H1 (cell line): ENCODE results near the gene ANXA9. TPM values are rescaled to one million over a fixed set of nuclear protein-coding genes. Genes with fewer than 3 reads are reported as not detected.

Source experiments
- CTCF ChIA-PET: fragments of 300-600 bp; sonication (Branson Sonifier 250); formaldehyde crosslinking; loops from one replicate; lab custom pipeline; 2021; ENCODE audit not compliant: partially characterized antibody; lab: Charles Lee
- POLR2A ChIA-PET: fragments of 300-600 bp; sonication (Branson Sonifier 250); formaldehyde crosslinking; loops from one replicate; lab custom pipeline; 2021; ENCODE audit warnings: inconsistent platforms; ENCODE audit not compliant: partially characterized antibody; lab: Charles Lee
- DNase-seq, 2 experiments: peaks; one replicate each; pipeline versions ENCODE4 v3.0.0 to v3.0.0-alpha.2; 2010 to 2022; ENCODE audit warnings: low spot score in 2 of 2, low read depth in 1 of 2, mixed read lengths in 1 of 2
- FAIRE-seq: peaks from 2 replicates; lab custom pipeline; 2011; peaks lifted over from hg19 to GRCh38; lab: Jason Lieb, UNC
- H2AFZ ChIP-seq: 2 replicates; pipeline ENCODE4 v1.8.1; 2012; ENCODE audit warnings: low read length, inconsistent platforms
- H2AK5ac ChIP-seq: 2 replicates; pipeline ENCODE4 v1.6.1; 2013; ENCODE audit warnings: low read depth, low read length
- H2BK120ac ChIP-seq: replicated peaks from 2 replicates; pipeline ENCODE3; 2013; ENCODE audit warnings: low read depth, low read length, inconsistent platforms
- H2BK12ac ChIP-seq: 2 replicates; pipeline ENCODE4 v1.6.1; 2013; ENCODE audit warnings: low read depth, low read length
- H2BK15ac ChIP-seq: 2 replicates; pipeline ENCODE4 v1.6.1; 2013; ENCODE audit warnings: low read length
- H2BK20ac ChIP-seq: 2 replicates; pipeline ENCODE4 v1.6.1; 2013; ENCODE audit warnings: low read length
- H2BK5ac ChIP-seq: 2 replicates; pipeline ENCODE4 v1.6.1; 2013; ENCODE audit warnings: low read depth, low read length
- H3K14ac ChIP-seq: 2 replicates; pipeline ENCODE4 v1.6.1; 2013; ENCODE audit warnings: inconsistent platforms; ENCODE audit not compliant: insufficient read length
- H3K18ac ChIP-seq: 2 replicates; pipeline ENCODE4 v1.6.1; 2013; ENCODE audit warnings: low read length; ENCODE audit errors: extremely low read depth
- H3K23ac ChIP-seq: 2 replicates; pipeline ENCODE4 v1.6.1; 2013; ENCODE audit warnings: inconsistent platforms; ENCODE audit not compliant: insufficient read length
- H3K23me2 ChIP-seq: 2 replicates; pipeline ENCODE4 v1.6.1; 2013; ENCODE audit warnings: low read depth, low read length
- H3K27ac ChIP-seq: 2 replicates; pipeline ENCODE4 v1.6.1; 2011; ENCODE audit warnings: low read depth, low read length, inconsistent platforms
- H3K27me3 ChIP-seq, 4 experiments: replicated peaks in 1 of 4; 1 replicate in 1 of 4; 2 replicates in 3 of 4; pipeline versions ENCODE4 v1.6.1 to v1.8.1; 2011 to 2013; ENCODE audit warnings: low read length in 3 of 4, mild to moderate bottlenecking in 3 of 4, inconsistent platforms in 2 of 4, mixed read lengths in 2 of 4, moderate library complexity in 1 of 4; ENCODE audit not compliant: control insufficient read depth in 3 of 4, insufficient read depth in 3 of 4; ENCODE audit errors: extremely low read depth in 1 of 4
- H3K36me3 ChIP-seq, 4 experiments: 2 replicates each; pipeline versions ENCODE4 v1.6.1 to v1.8.1; 2011 to 2013; ENCODE audit warnings: mild to moderate bottlenecking in 4 of 4, low read length in 3 of 4, moderate library complexity in 2 of 4, control low read depth in 1 of 4, inconsistent platforms in 1 of 4; ENCODE audit not compliant: insufficient read depth in 4 of 4, control insufficient read depth in 2 of 4
- H3K4ac ChIP-seq: replicated peaks from 2 replicates; pipeline ENCODE3; 2013; ENCODE audit warnings: low read length, low read depth, mixed read lengths, inconsistent platforms; ENCODE audit not compliant: insufficient read length
- H3K4me1 ChIP-seq, 4 experiments: replicated peaks in 1 of 4; 1 replicate in 1 of 4; 2 replicates in 3 of 4; pipeline versions ENCODE4 v1.6.1 to v1.8.1; 2011 to 2013; ENCODE audit warnings: low read length in 3 of 4, inconsistent platforms in 2 of 4, mixed read lengths in 1 of 4; ENCODE audit not compliant: insufficient read depth in 4 of 4, control insufficient read depth in 3 of 4
- H3K4me2 ChIP-seq, 2 experiments: 2 replicates each; pipeline versions ENCODE4 v1.6.1 to v1.8.1; 2011 to 2013; ENCODE audit warnings: low read depth in 2 of 2, low read length in 2 of 2, control low read depth in 1 of 2, inconsistent platforms in 1 of 2, mild to moderate bottlenecking in 1 of 2; ENCODE audit not compliant: insufficient read depth in 1 of 2
- H3K4me3 ChIP-seq, 4 experiments: fragments of 200-600, 300-600 bp in 1 of 4; sonication (generic), shearing (Covaris generic), sonication (Bioruptor Twin) in 1 of 4; 2 replicates each; pipeline versions ENCODE4 v1.5.1 to v1.8.1; 2011 to 2016; ENCODE audit warnings: low read length in 4 of 4, low read depth in 3 of 4, control low read depth in 2 of 4, inconsistent platforms in 2 of 4, mild to moderate bottlenecking in 2 of 4, mixed read lengths in 1 of 4, moderate library complexity in 1 of 4; ENCODE audit not compliant: insufficient read depth in 2 of 4; ENCODE audit errors: extremely low read depth in 1 of 4
- H3K56ac ChIP-seq: replicated peaks from 2 replicates; pipeline ENCODE3; 2013; ENCODE audit warnings: low read depth, mild to moderate bottlenecking, mixed read lengths, low read length, inconsistent platforms; ENCODE audit not compliant: insufficient read length
- H3K79me1 ChIP-seq: 2 replicates; pipeline ENCODE4 v1.6.1; 2013; ENCODE audit warnings: low read depth, low read length, control low read depth
- H3K79me2 ChIP-seq, 2 experiments: 2 replicates each; pipeline versions ENCODE4 v1.6.1 to v1.8.1; 2012 to 2013; ENCODE audit warnings: low read length in 2 of 2, mild to moderate bottlenecking in 2 of 2, inconsistent platforms in 1 of 2; ENCODE audit not compliant: insufficient read depth in 2 of 2, control insufficient read depth in 1 of 2
- H3K9ac ChIP-seq, 4 experiments: replicated peaks in 1 of 4; 1 replicate in 1 of 4; 2 replicates in 3 of 4; pipeline versions ENCODE4 v1.6.1 to v1.8.1; 2011 to 2013; ENCODE audit warnings: low read depth in 3 of 4, low read length in 3 of 4, control low read depth in 2 of 4, mild to moderate bottlenecking in 2 of 4, moderate library complexity in 2 of 4, inconsistent platforms in 1 of 4; ENCODE audit errors: extremely low read depth in 1 of 4
- H3K9me3 ChIP-seq, 2 experiments: 2 replicates each; pipeline versions ENCODE4 v1.6.1 to v1.8.1; 2012 to 2013; ENCODE audit warnings: mild to moderate bottlenecking in 2 of 2, moderate library complexity in 2 of 2, control low read depth in 1 of 2, inconsistent platforms in 1 of 2, low read depth in 1 of 2, low read length in 1 of 2, mixed read lengths in 1 of 2; ENCODE audit not compliant: insufficient read depth in 2 of 2
- H4K20me1 ChIP-seq, 2 experiments: replicated peaks in 1 of 2; 2 replicates each; pipeline versions ENCODE3 to v1.8.1; 2011 to 2013; ENCODE audit warnings: inconsistent platforms in 2 of 2, low read length in 2 of 2, mild to moderate bottlenecking in 1 of 2; ENCODE audit not compliant: insufficient read depth in 2 of 2, control insufficient read depth in 1 of 2
- H4K5ac ChIP-seq: 2 replicates; pipeline ENCODE4 v1.6.1; 2013; ENCODE audit warnings: low read length, low read depth, mixed read lengths, inconsistent platforms; ENCODE audit not compliant: insufficient read length
- H4K8ac ChIP-seq: 2 replicates; pipeline ENCODE4 v1.8.0; 2013; ENCODE audit warnings: mild to moderate bottlenecking, moderate library complexity, low read length, inconsistent platforms; ENCODE audit not compliant: insufficient read depth; ENCODE audit errors: extremely low read depth
- H4K91ac ChIP-seq: replicated peaks from 2 replicates; pipeline ENCODE3; 2013; ENCODE audit warnings: low read length, mixed read lengths, inconsistent platforms; ENCODE audit not compliant: insufficient read length
- HDAC2 ChIP-seq, 2 experiments: fragments of 300-600 bp in 1 of 2; sonication (generic) in 1 of 2; IDR thresholded peaks; 2 replicates each; pipeline ENCODE4 v1.6.1; 2011 to 2012; ENCODE audit warnings: low read depth in 2 of 2, low read length in 2 of 2, mild to moderate bottlenecking in 2 of 2, moderate library complexity in 2 of 2, borderline replicate concordance in 1 of 2, inconsistent platforms in 1 of 2
- MAFK ChIP-seq: IDR thresholded peaks from 2 replicates; pipeline ENCODE4 v1.6.1; 2012; ENCODE audit warnings: low read depth, mild to moderate bottlenecking, improper control_type of control experiment, low read length
- RFX5 ChIP-seq: IDR thresholded peaks from 2 replicates; pipeline ENCODE4 v1.6.1; 2011; ENCODE audit warnings: low read depth, low read length, improper control_type of control experiment, borderline replicate concordance
- RXRA ChIP-seq: IDR thresholded peaks from 2 replicates; pipeline ENCODE4 v1.6.1; 2011; ENCODE audit warnings: low read depth, mild to moderate bottlenecking, low read length, moderate library complexity; ENCODE audit not compliant: insufficient read depth
- TEAD4 ChIP-seq: IDR thresholded peaks from 2 replicates; pipeline ENCODE4 v1.6.1; 2012; ENCODE audit warnings: low read depth, low read length, inconsistent platforms, mixed read lengths
- YY1 ChIP-seq: IDR thresholded peaks from 2 replicates; pipeline ENCODE4 v1.6.1; 2011; ENCODE audit warnings: low read depth, mild to moderate bottlenecking, low read length
- WGBS, 2 experiments: shearing (Covaris generic) in 1 of 2; methylation state at CpG; one replicate each; pipeline versions ENCODE4 v1.1.6 to v1.1.7; 2013 to 2015; ENCODE audit warnings: low lambda C conversion rate in 2 of 2, mixed read lengths in 2 of 2, inconsistent platforms in 1 of 2, low coverage in 1 of 2, missing lambda C conversion rate in 1 of 2; ENCODE audit not compliant: insufficient replicate concordance in 2 of 2, insufficient coverage in 1 of 2, insufficient read length in 1 of 2; ENCODE audit errors: extremely low coverage in 1 of 2, missing lambda C conversion rate in 1 of 2; 5-methylcytosine and 5-hydroxymethylcytosine counted together
- polyA plus RNA-seq, 7 experiments: library from polyadenylated mRNA; depleted of rRNA in 3 of 7; stranded (reverse) in 5 of 7; unstranded in 2 of 7; fragments of >200 nt in 5 of 7; fragments of 200-250 nt in 2 of 7; gene quantifications; 1 replicate in 5 of 7; 2 replicates in 1 of 7; 4 replicates in 1 of 7; pipeline versions ENCODE4 v1.2.1 to v1.2.3, GENCODE V29; 2011 to 2013; ENCODE audit warnings: missing spikeins in 2 of 7, mixed read lengths in 2 of 7
- total RNA-seq: library from RNA; stranded (reverse); fragmentation: NEBNext Ultra II Directional; extraction: Animal tissue kit (Norgen Biotek cat#: 25700); gene quantifications from 2 replicates; pipeline ENCODE4 v1.2.1, GENCODE V29; 2021
- TF ChIP-seq, protein P1 (sequence below): IDR thresholded peaks from 2 replicates; pipeline ENCODE4 v1.6.1; 2012; ENCODE audit warnings: inconsistent platforms

Gene ANXA9
- total and polyA plus RNA-seq, 2 of the 8 experiments (the other 6 are each of a cell fraction or from before 2014, with no cell fraction given): 1.8 to 3.5 TPM

DNA sequence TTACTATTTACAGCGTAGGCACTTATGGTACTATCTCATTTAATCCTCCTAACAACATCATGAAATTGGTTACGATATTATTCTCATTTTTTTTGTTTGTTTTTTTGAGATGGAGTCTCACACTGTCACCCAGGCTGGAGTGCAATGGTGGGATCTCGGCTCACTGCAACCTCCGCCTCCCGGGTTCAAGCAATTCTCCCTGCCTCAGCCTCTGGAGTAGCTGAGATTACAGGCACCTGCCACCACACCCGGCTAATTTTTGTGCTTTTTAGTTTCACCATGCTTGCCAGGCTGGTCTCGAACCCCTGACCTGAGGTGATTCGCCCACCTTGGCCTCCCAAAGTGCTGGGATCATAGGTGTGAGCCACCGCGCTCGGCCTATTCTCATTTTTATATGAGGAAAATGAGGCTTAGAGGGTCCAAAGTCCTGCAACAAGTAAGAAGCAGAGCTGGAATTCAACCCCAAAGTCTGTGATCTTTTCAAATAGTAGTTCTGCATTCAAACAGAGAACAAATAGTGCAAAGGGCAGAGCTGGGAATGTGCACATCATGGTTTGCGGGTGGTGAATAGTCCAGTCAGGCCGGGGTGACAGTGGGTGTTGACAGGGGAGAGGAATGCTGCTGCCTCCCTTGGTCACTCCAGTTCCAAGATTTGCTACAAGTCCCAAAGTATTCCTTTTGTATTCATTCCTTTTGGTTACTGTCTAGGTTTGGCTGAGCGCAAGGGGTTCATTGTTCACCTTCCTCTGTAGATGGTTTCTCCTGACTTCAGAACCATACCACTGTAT lies 30.8 kb downstream of the ANXA9 start:
- Histone ChIP-seq H3K23ac (no peak overlapping the region), H3K9ac (no peak overlapping the region), H3K4ac (no peak overlapping the region), H3K23me2 (peaks cover 3% of the 10 kb centered on the region), H2AK5ac (no peak overlapping the region), H3K36me3 (no peaks in the 10 kb centered on the region), H3K4me2 (no peak overlapping the region), H3K79me2 (peaks cover 0 to 5% of the 10 kb centered on the region in 2 experiments; a peak in 2 of 4 replicates), H3K27ac (no peak overlapping the region), H2AFZ (no peak overlapping the region), H2BK5ac (no peak overlapping the region), H4K5ac (no peak overlapping the region), H2BK20ac (no peak overlapping the region), H3K4me1 (peaks cover 2 to 5% (median 3%) of the 10 kb centered on the region in 4 experiments; a peak in 4 of 7 replicates), H3K18ac (no peak overlapping the region), H3K4me3 (no peak overlapping the region), H4K20me1 (no peaks in the 10 kb centered on the region), H3K9me3 (no peaks in the 10 kb centered on the region), H4K8ac (no peak overlapping the region), H3K14ac (no peak overlapping the region), H2BK15ac (no peak overlapping the region), H2BK12ac (no peak overlapping the region), H4K91ac (no peak overlapping the region), H3K79me1 (no peaks in the 10 kb centered on the region), H2BK120ac (no peak overlapping the region), H3K27me3 (no peaks in the 10 kb centered on the region), H3K56ac (no peak overlapping the region)
- TF ChIP-seq HDAC2 (IDR thresholded peaks at IDR 0.05; ENCODE audit: borderline replicate concordance in 1 of 2, low read depth in 2 of 2, low read length in 2 of 2) (no peak), YY1 (no peak), MAFK (no peak), TEAD4 (no peak), RFX5 (no peak), RXRA (no peak)
- TF ChIP-seq, protein P1, sequence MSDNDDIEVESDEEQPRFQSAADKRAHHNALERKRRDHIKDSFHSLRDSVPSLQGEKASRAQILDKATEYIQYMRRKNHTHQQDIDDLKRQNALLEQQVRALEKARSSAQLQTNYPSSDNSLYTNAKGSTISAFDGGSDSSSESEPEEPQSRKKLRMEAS: no peak
- ChIA-PET POLR2A (interaction anchor here (0.6 to 1.3 kb wide), 4 partner anchors 25 to 450 kb away, joined by 3 to 4 read pairs (median 3); no protein-coding TSS in a partner anchor), CTCF (interaction anchor here (0.7 to 2.0 kb wide), 4 partner anchors 12 to 24 kb away, joined by 3 to 8 read pairs (median 5); partner anchors contain the start of gene BNIPL)
- FAIRE-seq (no peak), DNase-seq (no peak)
- 91% methylated on average over 14 of the region's 14 CpGs; no CpG with 5 or more reads in 1 of the 2 experiments for WGBS, 2 experiments
